Nephron progenitor cell (in vitro differentiated cells): ENCODE results near the gene GBE1.
A peak's percentile ranks its signal among the peaks of the same experiment; 100 is the strongest.

ENCODE experiments used
- DNase-seq: peaks from one replicate; pipeline ENCODE4 v3.0.0; 2021
- H3K27ac Mint-ChIP-seq: 2 replicates; pipeline ENCODE4 v1.8.0; 2021; ENCODE audit warnings: mild to moderate bottlenecking, moderate library complexity, mixed read lengths
- H3K27me3 Mint-ChIP-seq: 2 replicates; pipeline ENCODE4 v1.8.0; 2021; ENCODE audit warnings: mild to moderate bottlenecking, low read depth, mixed read lengths; ENCODE audit not compliant: poor library complexity
- H3K36me3 Mint-ChIP-seq: 2 replicates; pipeline ENCODE4 v1.8.0; 2021; ENCODE audit warnings: low read depth, mixed read lengths
- H3K4me1 Mint-ChIP-seq: 2 replicates; pipeline ENCODE4 v1.8.0; 2021; ENCODE audit warnings: mixed read lengths
- H3K4me3 Mint-ChIP-seq: 2 replicates; pipeline ENCODE4 v1.8.0; 2021; ENCODE audit warnings: mild to moderate bottlenecking, moderate library complexity, mixed read lengths
- H3K9me3 Mint-ChIP-seq: 2 replicates; pipeline ENCODE4 v1.8.0; 2021; ENCODE audit warnings: mild to moderate bottlenecking, moderate library complexity, mixed read lengths
- TF ChIP-seq, protein P1 (sequence below): fragments of 200-600 bp; sonication (generic); IDR thresholded peaks from 2 replicates; pipeline ENCODE4 v1.5.0; 2021; ENCODE audit warnings: antibody characterized with exemption

GBE1 gene

DNA sequence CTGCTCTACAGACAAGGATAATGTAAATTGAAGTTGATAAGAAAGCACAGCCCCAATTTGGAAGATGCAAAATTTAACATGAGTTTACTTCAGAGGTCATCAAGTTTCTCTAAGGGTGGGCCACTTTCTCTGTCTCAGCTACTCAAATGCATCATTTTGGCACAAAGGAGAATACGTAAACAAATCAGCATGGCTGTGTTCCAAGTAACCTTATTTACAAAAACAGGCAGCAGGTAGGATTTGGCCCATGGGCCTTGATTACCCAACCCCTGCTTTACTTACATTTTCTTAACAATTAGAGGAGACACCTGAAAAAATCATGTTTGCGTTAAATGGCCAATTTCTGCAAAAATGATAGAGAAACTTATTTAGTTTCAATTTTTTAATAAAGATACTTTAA, 181.7 kb downstream of the GBE1 start:
- Mint-ChIP-seq H3K4me3 (no peak overlapping the region), H3K9me3 (no peaks in the 10 kb centered on the region), H3K4me1 (peaks cover 12% of the 10 kb centered on the region)

DNA sequence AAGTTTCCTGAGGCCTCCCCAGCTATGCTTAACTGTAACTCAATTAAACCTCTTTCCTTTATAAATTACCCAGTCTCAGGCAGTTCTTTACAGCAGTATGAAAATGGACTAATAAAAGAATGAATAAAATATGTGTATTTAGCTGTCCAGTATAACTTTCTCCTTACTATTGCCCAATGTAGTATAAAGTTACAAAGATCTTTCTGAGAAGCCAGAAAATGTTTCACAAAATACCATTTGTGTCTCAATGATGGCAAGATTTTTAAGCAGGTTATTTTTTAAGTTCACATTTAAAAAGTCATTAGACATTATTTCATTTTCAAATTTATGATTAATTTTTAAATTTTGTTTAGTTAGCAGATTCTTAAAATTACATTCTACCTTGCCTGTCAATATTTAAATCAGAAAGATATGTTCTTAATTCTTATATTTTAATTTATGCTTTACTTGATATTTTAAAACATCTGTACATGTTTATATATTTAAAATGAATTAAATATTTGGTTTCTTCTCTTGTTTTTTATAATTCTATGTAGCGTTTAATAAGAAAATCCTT, 189.2 kb downstream of the GBE1 start:
- DNase-seq, result no peak

More for the DNA sequence above, 181.7 kb downstream of the GBE1 start:
- DNase-seq, result no peak
- no peaks in the 10 kb centered on the region for H3K36me3 Mint-ChIP-seq
- TF ChIP-seq, protein P1, sequence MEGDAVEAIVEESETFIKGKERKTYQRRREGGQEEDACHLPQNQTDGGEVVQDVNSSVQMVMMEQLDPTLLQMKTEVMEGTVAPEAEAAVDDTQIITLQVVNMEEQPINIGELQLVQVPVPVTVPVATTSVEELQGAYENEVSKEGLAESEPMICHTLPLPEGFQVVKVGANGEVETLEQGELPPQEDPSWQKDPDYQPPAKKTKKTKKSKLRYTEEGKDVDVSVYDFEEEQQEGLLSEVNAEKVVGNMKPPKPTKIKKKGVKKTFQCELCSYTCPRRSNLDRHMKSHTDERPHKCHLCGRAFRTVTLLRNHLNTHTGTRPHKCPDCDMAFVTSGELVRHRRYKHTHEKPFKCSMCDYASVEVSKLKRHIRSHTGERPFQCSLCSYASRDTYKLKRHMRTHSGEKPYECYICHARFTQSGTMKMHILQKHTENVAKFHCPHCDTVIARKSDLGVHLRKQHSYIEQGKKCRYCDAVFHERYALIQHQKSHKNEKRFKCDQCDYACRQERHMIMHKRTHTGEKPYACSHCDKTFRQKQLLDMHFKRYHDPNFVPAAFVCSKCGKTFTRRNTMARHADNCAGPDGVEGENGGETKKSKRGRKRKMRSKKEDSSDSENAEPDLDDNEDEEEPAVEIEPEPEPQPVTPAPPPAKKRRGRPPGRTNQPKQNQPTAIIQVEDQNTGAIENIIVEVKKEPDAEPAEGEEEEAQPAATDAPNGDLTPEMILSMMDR, result no peak
- no peaks in the 10 kb centered on the region for H3K27me3 Mint-ChIP-seq
- no peak overlapping the region for H3K27ac Mint-ChIP-seq

DNA sequence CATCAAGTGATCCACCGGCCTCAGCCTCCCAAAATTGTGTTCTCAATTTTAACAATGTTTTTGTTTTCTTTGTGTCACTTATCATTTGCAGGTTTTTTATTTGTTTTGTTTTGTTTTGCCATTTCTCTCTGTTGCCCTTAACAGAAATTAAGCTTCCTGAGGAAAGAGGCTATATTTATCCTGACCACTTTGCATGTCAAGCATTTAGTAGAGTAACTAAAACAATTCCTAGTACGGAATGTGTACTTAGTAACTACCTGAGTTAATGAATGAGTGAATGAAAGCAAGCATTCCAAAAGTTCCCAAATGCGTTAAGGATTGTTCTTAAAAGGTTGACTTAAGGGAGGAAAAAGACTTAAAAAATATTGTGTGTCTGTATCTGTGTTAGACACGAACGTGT, 193.1 kb downstream of the GBE1 start:
- Mint-ChIP-seq H3K27ac (no peak overlapping the region), H3K4me1 (no peaks in the 10 kb centered on the region), H3K27me3 (no peaks in the 10 kb centered on the region), H3K9me3 (peaks cover 5% of the 10 kb centered on the region), H3K4me3 (no peak overlapping the region), H3K36me3 (peaks cover 8% of the 10 kb centered on the region)
- no peak for DNase-seq
- TF ChIP-seq, protein P1, result no peak

More for the DNA sequence above, 189.2 kb downstream of the GBE1 start:
- Mint-ChIP-seq H3K36me3 (no peaks in the 10 kb centered on the region), H3K27me3 (no peaks in the 10 kb centered on the region), H3K9me3 (no peaks in the 10 kb centered on the region), H3K4me3 (no peak overlapping the region), H3K27ac (no peak overlapping the region), H3K4me1 (no peaks in the 10 kb centered on the region)
- TF ChIP-seq, protein P1, result no peak

DNA sequence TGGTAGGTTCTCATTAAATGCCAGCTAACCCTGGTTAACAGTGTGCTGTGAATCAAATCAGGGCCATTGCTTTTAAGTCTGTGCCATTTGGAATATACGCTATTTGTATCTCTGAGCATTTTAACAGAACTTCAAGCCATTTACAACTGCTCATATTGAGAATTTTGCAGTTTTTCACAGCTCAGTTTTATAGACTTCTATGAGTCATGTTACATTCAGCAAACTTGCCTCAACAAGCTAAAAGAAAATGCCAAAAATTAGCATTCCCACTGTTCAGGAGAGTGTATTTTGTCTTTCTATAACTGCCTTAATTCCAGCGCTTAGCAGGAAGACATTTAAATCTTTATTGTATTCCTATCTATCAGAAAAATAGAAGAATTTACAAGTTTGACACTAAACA, 196.4 kb downstream of the GBE1 start:
- Mint-ChIP-seq H3K4me3 (no peak overlapping the region), H3K36me3 (peaks cover 12% of the 10 kb centered on the region), H3K9me3 (peaks cover 5% of the 10 kb centered on the region), H3K27me3 (no peaks in the 10 kb centered on the region), H3K27ac (no peak overlapping the region), H3K4me1 (no peaks in the 10 kb centered on the region)
- TF ChIP-seq, protein P1, result no peak
- DNase-seq, result no peak

DNA sequence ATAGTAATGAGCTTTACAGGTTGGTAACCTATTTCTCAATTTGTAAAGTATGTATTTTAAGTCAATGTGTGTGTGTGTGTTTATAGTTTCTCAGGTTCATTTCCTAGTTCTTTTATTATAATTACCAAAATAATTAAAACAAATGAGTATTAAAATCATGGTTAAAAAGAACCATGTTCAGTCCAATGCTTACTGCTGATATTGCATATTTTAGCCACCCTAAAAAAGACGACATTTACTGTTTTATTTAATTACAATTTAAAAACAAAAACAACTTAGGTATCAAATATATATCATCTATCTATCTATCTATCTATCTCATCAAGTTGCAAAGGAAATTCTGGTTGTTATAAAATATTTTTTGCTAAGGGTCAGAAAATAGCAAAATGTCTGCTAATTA, 203.3 kb downstream of the GBE1 start:
- no peaks in the 10 kb centered on the region for H3K9me3 Mint-ChIP-seq

DNA sequence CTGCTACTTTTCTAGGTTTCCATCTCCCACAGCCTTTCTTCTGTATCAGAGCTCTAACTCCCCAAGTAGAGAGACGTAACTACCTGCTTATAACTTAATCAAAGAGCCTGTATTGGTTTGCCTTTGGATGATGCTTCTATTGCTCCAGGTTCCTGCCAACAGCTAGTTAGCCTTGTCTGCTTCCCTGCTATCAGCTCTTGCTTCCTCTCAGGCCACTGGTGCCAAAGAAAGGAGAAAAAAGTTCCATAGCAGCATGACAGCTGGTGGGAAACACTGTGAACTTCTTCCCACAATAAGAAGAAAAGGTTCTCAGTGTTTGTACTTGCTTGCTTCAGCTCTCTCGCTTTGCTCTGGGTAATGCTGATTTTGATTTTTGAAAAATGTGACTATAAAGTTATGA, 206.6 kb downstream of the GBE1 start:
- no peak for DNase-seq
- H3K9me3 Mint-ChIP-seq, result peaks cover 12% of the 10 kb centered on the region
- no peaks in the 10 kb centered on the region for H3K4me1 Mint-ChIP-seq
- H3K4me3 Mint-ChIP-seq, result no peak overlapping the region
- H3K27ac Mint-ChIP-seq, result peak overlapping the region; percentile 3
- TF ChIP-seq, protein P1, result no peak
- H3K27me3 Mint-ChIP-seq, result no peaks in the 10 kb centered on the region
- peaks cover 6% of the 10 kb centered on the region for H3K36me3 Mint-ChIP-seq

More for the DNA sequence above, 203.3 kb downstream of the GBE1 start:
- DNase-seq, result no peak
- H3K27ac Mint-ChIP-seq, result no peak overlapping the region
- TF ChIP-seq, protein P1, result no peak
- no peak overlapping the region for H3K4me3 Mint-ChIP-seq
- no peaks in the 10 kb centered on the region for H3K4me1 Mint-ChIP-seq
- H3K27me3 Mint-ChIP-seq, result no peaks in the 10 kb centered on the region
- H3K36me3 Mint-ChIP-seq, result peaks cover 2% of the 10 kb centered on the region
